ENCODE data around the gene DAGLA.

DNA sequence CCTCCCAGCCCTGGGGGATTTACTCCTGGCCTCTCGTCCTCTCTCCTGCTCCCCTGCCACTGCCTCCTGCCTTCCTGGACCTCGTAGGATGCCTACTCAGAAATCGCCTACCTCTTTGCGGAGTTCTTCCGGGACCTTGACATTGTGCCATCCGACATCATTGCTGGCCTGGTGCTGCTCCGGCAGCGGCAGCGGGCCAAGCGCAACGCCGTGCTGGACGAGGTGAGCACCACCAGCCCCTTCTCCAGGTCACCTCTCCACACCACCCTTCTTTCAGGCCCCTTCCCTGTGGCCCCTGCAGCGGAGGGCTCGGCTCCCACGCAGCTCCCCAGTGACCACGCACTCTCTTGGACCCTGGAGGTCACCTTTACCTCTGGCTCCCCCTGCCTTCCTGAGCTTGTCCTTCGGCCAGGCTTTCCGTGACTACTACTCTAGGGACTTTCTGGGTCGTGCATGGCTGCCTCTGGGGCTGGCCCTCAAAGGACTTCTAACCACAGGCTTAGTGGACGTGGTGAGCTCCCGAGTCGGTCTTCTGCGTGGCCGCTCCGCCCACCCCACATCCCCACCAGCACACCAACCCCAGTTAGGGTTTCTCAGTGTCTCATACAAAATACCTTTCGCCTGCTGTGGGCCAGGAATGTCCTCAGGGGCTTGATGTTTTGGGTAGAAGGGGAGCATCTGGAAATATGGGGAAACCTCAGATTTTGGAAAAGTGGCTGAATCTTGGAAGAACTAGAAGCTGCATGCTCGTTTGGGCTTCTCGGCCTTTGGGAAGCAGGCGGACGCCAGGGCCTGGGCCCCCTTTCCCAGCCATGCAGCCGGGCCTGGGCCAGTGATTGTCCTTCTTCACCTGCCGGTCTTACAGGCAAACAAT lies 48.1 kb downstream of the DAGLA start:
- TF ChIP-seq, protein P1, sequence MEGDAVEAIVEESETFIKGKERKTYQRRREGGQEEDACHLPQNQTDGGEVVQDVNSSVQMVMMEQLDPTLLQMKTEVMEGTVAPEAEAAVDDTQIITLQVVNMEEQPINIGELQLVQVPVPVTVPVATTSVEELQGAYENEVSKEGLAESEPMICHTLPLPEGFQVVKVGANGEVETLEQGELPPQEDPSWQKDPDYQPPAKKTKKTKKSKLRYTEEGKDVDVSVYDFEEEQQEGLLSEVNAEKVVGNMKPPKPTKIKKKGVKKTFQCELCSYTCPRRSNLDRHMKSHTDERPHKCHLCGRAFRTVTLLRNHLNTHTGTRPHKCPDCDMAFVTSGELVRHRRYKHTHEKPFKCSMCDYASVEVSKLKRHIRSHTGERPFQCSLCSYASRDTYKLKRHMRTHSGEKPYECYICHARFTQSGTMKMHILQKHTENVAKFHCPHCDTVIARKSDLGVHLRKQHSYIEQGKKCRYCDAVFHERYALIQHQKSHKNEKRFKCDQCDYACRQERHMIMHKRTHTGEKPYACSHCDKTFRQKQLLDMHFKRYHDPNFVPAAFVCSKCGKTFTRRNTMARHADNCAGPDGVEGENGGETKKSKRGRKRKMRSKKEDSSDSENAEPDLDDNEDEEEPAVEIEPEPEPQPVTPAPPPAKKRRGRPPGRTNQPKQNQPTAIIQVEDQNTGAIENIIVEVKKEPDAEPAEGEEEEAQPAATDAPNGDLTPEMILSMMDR (IDR thresholded peaks at IDR 0.05), result no peak
- TF ChIP-seq POLR2A (IDR thresholded peaks at IDR 0.05) (no peak), POLR2AphosphoS5 (IDR thresholded peaks at IDR 0.05) (no peak)
